NCI-H510A (cell line): ENCODE measurements around the gene TELO2.
"Not testable (repeated sequence)": the region's sequence is repeated elsewhere in the genome, so short reads cannot be mapped to it uniquely, and the experiment has no call there.

Experiments used
- DNase-seq: peaks from one replicate; lab custom pipeline; 2025; lab: John Stamatoyannopoulos, UW

The TELO2 gene

DNA sequence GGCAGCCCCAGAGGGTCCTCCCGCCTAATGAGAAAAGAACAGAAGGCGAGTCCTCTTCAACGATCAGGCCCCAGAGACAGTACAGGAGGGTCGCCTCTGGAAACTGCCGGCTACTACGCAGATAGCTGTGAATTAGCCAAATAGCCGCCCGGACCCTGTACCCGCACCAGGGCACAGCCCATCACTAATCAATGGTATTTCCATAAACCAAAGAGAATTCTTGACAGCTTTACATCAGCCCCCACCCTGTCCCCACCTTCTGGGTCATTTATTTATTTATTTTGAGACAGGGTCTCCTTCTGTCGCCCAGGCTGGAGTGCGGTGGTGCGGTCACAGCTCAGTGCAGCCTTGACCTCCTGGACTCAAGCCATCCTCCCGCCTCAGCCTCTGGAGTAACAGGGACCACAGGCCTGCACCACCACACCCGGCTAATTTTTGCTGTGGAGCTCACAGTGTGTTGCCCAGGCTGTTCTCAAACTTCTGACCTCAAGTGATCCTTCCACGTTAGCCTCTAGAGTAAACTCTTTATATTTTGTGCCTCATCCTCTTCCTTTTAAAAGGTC lies 17.5 kb upstream of the TELO2 start:
- no peak for DNase-seq

DNA sequence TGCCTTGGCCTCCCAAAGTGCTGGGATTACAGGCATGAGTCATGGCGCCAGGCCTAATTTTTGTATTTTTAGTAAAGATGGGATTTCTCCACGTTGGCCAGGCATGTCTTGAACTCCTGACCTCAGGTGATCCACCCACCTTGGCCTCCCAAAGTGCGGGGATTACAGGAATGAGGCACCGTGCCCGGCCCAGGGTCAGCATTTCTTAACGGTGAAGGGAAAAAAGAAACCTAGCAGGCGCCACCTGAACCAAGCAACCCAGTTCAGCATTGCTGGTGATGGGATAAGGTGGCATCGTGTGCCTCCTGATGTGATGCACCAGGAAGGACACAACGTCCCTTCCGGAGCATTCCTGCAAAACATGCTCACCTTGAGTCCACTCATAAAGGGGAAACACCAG lies 16.1 kb upstream of the TELO2 start:
- DNase-seq, result no peak

DNA sequence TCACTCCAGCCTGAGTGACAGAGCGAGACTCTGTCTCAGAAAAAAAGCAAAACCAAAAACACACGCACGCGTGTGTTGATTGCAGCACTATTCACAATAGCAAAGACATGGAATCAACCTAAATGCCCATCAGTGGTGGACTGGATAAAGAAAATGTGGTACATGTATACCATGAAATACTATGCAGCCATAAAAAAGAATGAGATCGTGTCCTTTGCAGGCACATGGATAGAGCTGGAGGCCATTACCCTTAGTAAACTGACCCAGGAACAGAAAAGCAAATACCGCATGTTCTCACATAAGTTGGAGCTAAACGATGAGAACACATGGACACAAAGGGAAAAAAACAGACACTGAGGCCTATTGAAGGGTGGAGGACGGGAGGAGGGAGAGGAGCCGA lies 14.2 kb upstream of the TELO2 start:
- not testable (repeated sequence) for DNase-seq

DNA sequence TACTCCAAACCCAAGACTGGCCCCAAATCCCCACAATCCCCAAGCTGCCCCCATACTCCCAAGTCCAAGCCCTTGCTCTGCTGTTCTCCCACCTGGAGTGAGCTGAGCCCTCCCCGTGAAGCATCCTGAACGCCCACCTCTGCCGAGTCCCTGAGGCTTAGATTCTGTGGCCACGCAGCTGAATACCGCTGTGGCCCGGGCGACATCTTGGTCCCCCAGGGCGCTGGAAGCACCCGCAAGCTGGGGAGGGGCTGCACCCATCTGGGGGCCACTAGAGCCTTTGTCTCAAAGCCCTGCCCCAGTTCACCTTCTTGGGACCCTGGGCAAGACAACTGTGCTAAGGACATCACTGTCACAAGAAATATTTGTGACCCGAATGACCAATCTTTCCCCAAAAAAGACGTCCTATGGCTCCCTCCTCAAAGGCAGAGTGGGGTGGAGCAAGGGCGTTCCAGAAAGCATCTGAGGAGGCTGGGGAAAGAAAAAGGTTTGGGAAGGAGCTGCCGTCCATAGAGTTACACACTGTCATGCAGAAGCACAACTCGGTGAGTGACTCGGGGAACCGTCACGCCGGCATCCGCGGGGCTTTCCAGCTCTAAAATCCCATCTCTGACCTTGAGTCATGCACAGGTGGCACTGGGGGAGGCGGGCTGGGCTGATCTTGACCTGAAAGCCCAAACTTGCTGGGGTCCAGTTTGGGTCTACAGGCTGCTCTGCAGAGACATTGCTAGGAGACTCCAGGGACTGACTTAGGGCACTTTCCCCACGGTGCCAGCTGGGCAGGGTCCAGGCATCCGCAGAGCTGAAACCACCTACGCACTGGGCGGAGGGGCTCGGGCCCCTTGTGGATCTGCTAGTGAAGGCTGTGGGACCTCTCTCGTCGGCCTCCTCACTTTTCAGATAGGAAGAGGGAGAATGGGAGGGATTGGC lies 11.0 kb upstream of the TELO2 start:
- DNase-seq, result no peak

DNA sequence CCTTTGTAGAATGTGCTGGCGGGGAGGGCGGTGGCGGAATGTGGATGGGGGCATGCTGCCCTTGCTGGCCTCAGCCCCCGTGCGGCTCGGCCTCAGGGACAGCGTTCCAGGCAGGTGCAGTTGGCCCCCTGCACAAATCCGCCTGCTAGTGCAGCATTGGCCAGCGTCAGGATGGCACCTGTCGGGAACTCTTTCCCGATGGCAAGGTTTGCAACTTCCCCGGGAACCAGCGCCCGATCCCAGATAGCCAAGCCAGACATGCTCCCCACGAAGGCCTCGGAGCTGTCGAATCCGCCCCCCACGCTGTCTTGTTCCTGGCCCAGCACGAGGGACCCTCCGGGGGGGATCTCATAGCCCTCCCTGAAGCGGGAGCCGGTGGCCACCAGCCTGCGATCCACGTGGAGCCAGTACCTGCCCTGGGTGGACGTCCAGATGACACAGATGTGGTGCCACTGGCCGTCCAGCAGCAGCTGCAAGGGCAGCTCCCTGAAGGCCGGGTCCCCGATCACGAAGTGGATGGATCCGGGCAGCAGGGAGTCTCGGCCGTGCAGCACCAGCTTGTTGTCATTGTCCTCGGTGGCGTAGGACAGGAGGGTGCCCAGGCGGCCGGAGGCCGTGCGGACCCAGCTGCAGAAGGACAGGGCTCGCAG lies 7.2 kb upstream of the TELO2 start:
- DNase-seq, result no peak

DNA sequence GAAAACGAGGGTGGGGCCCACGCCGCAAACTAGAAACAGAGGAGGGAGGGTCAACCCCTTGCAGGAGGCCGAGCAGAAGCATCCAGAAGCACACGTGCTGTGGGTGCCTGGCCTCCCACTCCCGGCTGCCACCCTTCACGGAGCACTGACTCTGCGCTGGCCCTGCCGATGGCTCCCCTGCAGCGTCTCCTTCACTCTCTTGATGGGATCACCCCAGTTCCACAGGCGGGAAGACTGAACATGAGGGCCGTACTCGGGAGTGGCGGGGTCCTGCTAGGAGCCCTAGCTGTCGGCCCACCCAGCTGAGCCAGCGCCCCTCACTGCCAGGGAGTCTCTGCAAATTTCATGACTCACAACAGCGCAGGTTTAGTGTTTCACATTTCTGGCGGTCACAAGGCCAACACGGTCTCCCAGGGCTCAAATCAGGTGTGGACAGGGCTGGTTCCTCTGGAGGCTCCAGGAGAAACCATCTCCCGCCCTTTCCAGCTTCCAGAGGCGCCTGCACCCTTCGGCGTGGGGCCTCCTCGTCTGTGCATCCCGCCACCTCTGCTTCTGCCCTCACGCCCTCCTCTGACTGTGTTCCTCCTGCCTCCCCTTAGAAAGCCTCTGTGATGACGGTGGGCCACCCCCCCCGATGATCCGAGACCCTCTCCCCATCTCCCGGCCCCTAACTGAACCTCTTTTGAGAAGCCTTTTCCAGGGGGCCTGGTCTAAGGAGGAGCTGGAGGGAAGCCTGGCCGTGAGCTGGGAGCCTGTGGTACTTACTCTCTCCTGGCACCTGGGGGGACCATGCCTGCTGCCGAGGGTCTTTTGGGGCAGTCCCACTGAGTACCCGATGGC lies 6.4 kb upstream of the TELO2 start:
- no peak for DNase-seq

DNA sequence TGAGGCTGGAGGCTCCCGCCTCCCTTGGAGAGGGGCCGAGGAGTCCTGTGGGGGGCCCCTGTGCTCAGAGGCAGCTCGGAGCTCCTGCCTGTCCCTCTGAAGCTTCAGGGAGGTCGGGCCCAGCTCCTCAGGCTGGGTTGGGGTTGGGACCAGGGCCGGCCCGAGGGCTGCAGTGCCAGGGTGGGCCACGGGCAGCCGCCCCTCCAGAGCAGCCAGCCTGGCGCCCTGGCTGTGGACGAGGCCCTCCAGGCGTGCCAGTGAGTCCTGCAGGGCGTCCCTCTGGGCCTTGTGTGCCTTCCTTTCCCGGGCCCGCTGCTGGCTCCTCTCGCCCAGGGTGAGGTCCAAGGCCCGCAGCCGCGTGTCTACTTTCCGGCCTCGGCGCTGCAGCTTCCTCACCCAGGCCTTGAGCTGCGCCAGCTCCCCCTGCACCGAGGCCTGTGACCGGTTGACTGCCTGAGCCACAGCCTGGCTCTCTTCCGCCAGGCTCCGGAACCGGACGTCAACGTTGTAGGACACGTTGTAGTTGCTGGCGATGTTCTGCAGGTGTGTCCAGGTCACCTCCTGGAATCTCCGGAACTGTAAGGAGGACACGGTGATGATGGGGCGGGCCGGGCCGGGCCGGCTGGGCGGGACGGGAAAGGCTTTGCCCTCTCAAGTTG lies 5.6 kb upstream of the TELO2 start:
- DNase-seq, result no peak

DNA sequence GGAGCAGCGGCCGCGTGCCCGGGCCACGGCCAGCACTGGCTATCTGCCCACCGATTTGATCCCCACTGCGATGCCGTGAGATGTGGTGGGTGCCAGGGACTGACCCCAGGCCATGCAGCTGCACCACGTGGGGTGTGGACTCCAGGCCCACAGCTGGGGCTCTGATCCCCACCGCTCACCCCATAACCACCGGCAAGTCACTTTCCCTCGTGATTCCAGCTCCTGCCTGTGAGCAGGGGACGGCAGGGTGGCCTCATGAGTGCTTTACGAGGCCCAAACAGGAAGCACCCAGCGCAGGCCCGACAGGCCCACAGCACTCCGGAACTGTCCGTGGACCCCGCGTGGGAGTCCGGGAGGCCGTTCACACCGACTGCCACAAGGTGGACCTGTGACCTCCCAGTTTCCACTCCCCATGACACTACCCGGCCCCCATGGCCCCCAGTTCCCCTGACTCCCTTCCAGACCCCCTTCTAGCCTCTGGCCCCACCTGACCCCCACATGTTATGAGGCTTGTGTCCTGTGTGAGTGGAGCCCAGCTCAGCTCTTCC lies 5.0 kb upstream of the TELO2 start:
- no peak for DNase-seq

DNA sequence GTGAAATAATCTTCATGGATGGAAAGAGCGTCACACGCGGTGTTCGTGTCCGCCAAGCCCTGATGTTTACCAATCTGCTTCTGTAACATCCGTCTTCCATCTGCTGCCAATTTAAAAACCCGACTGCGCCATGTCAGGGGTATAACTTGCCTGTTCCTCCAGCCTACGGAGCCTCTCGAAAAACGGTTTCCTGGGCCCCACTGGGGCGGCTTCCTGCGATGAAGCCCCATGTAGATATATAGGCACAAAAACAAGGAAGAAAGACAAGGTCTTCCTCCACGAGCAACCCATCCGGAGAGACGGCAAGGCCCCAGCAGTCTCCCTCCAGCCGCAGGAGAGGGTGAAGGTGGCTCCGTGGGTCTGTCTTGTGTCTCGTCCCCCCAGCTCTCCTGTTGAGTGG lies 4.5 kb upstream of the TELO2 start, which contains the start of gene PTX4:
Gene PTX4 (minus strand): TSS at position 326 of the 400 bp plus-strand sequence. CDS start 35 bp downstream, at position 291.
- no peak for DNase-seq

DNA sequence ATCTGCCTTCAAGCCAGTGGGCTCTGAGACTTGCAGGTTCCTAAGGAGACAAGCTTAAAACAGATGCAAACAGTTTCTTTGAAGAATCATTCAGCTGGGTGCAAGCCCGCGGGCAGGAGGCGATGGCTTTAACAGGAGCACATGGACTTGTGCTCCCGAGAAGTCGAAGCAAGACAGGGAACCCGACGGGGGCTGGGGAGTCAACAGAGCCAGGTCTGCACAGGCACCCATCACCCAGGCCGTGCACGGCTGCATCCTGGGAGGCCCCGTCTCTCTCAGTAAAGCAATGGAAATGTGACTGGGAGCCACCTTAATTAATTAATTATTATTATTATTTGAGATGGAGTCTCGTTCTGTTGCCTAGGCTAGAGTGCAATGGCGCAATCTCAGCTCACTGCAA lies 4.1 kb upstream of the TELO2 start:
- DNase-seq, result no peak

DNA sequence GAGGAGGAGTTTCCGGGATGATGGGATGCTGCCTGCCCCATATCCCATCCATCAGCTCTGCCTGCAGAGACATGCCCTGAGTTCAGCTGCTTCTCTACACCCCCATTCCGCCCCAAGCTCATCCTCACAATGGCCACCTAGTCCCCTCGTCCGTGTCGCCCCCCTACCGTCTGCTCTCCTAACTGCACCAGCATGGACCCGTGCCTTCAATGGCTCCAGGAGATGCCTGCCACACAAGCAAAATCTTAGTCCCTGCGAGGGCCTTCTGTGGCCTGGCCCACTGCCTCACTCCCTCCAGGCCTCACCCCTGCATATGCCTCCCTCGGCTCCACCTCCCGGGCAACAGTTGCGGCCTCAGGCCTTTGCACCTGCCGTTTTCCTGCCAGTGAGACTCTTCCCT lies 1.8 kb upstream of the TELO2 start:
- DNase-seq, result no peak

DNA sequence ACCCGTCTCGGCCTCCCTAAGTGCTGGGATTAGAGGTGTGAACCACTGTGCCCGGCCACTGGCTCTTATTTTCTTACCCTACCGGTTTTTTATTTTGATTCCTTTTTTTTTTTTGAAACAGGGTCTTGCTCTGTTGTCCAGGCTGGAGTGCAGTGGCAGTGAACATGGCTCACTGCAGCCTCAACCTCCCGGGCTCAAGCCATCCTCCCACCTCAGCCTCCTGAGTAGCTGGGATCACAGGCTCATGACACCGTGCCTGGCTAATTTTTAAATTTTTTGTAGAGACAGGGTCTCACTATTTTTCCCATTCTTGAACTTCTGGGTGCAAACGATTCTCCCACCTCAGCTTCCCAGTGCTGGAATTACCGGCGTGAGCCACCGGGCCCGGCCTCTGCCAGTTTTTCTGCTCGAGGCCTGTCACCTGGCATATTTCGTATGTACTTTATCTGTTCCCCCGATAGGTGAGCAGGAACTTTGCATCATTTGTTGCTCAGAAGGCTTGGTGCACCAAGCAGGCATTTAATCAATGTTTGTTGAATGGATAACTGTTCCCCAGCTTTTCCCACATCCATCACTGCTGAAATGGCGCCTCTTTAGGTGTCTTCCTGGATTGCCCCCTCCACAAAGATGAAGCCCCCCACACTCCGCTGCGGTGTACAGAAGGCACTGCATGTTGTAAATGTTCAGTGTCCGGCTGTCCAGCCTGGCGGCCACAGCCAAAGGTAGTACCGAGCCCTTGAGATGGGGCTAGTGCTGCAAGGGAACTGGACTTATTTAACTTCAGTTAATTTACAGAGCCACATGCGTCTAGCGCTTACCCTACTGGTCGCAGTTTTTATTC lies 858 bp upstream of the TELO2 start:
- DNase-seq, result no peak

DNA sequence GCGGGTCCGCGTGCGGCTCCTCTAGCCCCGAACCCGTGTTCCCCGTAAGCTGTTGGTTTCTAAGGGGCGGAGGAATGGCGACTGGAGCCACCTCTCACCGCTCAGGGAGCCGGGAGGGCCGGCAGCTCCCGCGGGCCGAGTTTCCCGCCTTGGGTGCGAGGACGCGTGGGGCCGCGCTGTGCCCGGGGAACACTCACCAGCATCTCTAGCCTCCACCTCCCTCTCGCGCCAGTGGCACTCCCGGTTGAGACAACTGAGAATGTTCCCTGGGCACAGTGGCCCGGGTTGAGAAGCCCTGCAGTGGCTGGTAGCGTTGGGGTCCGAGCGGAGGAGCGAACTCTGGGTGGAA lies 560 bp downstream of the TELO2 start:
- DNase-seq, result no peak

DNA sequence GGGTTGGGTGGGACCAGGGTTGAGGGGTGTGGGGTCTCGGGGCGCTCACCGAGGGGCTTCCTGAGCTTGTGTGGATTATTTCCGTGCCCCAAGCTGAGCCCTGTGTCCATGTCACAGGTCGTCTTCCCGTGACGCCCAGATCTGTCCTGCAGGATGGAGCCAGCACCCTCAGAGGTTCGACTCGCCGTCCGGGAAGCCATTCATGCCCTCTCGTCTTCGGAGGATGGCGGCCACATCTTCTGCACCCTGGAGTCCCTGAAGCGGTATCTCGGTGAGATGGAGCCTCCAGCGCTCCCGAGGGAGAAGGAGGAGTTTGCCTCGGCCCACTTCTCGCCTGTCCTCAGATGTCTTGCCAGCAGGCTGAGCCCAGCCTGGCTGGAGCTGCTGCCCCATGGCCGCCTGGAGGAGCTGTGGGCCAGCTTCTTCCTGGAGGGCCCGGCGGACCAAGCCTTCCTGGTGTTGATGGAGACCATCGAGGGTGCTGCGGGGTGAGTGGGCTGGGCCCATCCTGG lies 1.0 kb downstream of the TELO2 start:
- DNase-seq, result no peak

DNA sequence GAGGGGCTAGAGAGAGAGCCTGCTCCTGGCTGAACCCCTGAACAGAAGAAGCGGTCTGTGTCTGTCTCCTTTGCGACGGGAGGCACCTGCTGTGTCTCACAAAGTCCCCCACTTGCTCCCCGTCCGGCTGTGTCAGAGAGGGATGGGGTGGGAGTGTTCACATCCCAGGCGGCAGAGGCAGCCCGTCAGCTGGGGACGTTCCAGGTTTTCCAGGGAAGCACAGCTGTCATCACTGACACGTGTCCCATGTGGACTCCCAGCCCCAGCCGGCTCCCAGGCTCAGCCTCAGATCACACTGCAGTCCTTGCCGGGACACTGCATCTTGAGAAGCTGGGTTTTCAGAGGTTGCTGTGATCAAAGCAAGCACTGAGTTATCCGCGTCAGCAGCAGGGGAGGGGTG lies 1.6 kb downstream of the TELO2 start:
- DNase-seq, result no peak

DNA sequence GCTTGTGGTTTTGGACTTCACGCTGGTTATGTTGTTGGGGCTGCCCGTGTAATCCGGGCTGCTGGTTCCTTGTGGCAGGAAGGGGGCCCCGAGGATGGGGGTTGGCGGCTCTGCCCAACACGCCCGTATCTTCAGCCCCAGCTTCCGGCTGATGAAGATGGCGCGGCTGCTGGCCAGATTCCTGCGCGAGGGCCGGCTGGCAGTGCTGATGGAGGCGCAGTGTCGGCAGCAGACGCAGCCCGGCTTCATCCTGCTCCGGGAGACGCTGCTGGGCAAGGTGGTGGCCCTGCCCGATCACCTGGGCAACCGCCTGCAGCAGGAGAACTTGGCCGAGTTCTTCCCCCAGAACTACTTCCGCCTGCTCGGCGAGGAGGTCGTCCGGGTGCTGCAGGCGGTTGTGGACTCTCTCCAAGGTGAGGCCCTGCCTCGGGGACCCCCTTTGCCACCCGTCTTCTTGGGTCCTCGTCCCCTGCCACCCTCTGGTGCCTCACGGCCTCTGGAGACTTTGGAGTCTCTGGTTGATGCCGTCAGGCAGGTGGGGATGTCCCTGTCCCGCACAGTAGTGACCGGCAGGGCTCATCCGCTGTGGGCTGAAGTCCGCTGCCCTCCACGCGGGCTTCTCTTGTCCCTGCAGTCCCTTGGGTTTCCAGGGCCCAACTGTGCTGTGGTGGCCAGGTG lies 2.2 kb downstream of the TELO2 start:
- no peak for DNase-seq

DNA sequence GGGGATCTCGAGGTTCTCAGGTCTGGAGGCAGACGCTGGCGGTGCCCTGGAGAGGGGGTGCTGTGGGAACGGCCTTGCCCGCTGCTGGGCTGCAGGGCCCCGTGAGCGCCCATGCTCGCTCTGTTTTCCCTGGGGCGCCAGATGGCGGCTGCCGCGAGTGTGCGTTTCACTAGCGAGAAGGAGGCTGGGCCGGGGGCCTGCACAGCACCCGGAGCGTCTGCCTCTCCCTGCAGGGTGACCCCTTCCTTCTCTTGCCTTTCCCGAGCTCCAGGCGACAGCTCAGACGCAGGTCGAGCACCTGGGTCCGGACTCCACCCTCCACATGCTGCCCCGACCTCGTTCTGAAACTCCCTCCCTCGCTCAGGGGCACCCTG lies 2.7 kb downstream of the TELO2 start:
- no peak for DNase-seq

DNA sequence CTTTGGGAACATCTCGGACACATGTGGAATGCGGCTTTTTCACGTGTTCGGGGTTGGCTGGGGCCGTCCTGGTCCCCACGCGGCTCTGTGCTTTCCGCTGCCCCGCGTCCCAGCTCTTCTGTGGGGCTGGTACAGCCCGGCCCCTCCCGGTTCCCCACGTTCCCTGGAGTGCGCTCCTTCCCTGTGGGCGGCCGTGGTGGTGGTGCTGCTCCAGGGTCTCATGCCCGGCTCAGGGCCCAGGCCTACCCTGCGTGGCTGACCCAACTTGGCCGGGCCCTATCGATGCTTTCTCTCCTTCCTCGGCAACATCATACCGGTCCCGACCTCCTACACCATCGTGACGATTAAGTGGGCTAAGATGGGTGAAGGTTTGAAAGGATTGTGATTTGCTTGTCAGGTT lies 3.3 kb downstream of the TELO2 start:
- DNase-seq, result no peak

DNA sequence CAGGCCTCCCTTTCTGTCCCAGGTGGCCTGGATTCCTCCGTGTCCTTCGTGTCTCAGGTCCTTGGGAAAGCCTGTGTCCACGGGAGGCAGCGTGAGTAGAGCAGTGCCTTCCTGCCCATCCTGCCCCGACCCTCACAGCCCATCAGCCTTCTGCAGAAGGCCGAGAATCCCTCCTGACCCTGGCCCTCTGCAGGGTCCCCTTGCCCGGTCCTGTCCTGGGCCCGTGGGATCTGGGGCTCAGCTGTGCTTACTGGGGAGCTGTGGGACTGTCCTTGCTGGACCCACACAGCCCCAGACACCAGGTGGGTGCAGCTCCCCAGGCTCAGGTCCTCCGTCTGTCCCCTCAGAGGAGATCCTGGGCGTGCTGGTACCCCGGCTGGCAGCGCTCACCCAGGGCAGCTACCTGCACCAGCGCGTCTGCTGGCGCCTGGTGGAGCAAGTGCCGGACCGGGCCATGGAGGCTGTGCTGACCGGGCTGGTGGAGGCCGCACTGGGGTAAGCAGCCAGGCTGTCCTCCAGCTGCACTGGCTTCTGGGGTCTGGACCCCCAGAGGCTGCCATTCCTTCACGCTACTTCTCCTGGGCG lies 3.9 kb downstream of the TELO2 start:
- no peak for DNase-seq
